Measurements from ENCODE around the gene TBP.

DNA sequence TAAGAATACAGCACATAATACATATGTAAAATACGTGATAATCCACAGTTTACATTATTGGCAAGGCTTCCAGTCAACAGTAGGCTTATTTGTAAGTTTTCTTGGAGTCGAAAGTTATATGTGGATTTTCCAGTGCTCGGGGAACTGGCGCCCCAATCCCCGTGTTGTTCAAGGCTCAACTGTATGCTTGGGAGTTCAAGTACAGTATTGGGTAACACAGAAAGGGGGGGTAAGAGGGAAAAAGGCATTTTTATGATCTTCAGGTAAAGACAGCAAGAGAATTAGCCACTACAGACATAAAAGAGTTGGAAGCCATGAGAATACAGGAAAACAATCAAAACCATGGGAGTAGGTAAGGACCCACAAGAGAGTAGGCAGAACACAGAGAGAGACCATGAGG lies 17.5 kb upstream of the TBP start:
- TF ChIP-seq, protein P1, sequence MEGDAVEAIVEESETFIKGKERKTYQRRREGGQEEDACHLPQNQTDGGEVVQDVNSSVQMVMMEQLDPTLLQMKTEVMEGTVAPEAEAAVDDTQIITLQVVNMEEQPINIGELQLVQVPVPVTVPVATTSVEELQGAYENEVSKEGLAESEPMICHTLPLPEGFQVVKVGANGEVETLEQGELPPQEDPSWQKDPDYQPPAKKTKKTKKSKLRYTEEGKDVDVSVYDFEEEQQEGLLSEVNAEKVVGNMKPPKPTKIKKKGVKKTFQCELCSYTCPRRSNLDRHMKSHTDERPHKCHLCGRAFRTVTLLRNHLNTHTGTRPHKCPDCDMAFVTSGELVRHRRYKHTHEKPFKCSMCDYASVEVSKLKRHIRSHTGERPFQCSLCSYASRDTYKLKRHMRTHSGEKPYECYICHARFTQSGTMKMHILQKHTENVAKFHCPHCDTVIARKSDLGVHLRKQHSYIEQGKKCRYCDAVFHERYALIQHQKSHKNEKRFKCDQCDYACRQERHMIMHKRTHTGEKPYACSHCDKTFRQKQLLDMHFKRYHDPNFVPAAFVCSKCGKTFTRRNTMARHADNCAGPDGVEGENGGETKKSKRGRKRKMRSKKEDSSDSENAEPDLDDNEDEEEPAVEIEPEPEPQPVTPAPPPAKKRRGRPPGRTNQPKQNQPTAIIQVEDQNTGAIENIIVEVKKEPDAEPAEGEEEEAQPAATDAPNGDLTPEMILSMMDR (IDR thresholded peaks at IDR 0.05), result no peak
- no peak for TF ChIP-seq POLR2A (IDR thresholded peaks at IDR 0.05)
